Endothelial cell of umbilical vein (primary cell): ENCODE data around the gene KIF19.

Experiments
- CTCF ChIP-seq, 2 donors: IDR thresholded peaks; 1 replicate in 1 of 2; 2 replicates in 1 of 2; pipeline ENCODE4 v1.5.1; 2011; ENCODE audit warnings: low read length in 2 of 2, mild to moderate bottlenecking in 2 of 2, moderate library complexity in 2 of 2, control low read depth in 1 of 2, inconsistent platforms in 1 of 2, low read depth in 1 of 2; ENCODE audit not compliant: insufficient read depth in 1 of 2; ENCODE audit errors: extremely low read depth in 1 of 2
- EZH2 ChIP-seq: IDR thresholded peaks from 2 replicates; pipeline ENCODE4 v1.6.1; 2012; ENCODE audit warnings: borderline replicate concordance, low read depth, mild to moderate bottlenecking, moderate library complexity, low read length, inconsistent platforms; ENCODE audit not compliant: severe bottlenecking
- FOS ChIP-seq: IDR thresholded peaks from 2 replicates; pipeline ENCODE4 v1.6.1; 2011; ENCODE audit warnings: mild to moderate bottlenecking, low read length, moderate library complexity, borderline replicate concordance; ENCODE audit not compliant: insufficient read depth
- GATA2 ChIP-seq: IDR thresholded peaks from 2 replicates; pipeline ENCODE4 v1.7.0; 2011; ENCODE audit warnings: low read depth, mild to moderate bottlenecking, moderate library complexity, mixed read lengths, low read length; ENCODE audit not compliant: insufficient read length, insufficient read depth
- JUN ChIP-seq: IDR thresholded peaks from 2 replicates; pipeline ENCODE4 v1.6.1; 2011; ENCODE audit warnings: borderline replicate concordance, low read depth; ENCODE audit not compliant: insufficient read length, insufficient read depth
- MAX ChIP-seq: IDR thresholded peaks from 2 replicates; pipeline ENCODE4 v1.6.1; 2011; ENCODE audit not compliant: insufficient read depth, insufficient read length
- MYC ChIP-seq: IDR thresholded peaks from one replicate; pipeline ENCODE4 v1.6.1; 2011; ENCODE audit warnings: mild to moderate bottlenecking, low read depth, low read length
- POLR2A ChIP-seq: IDR thresholded peaks from 2 replicates; pipeline ENCODE4 v1.6.1; 2012; ENCODE audit warnings: low read depth, mild to moderate bottlenecking, control low read depth, low read length
- POLR2AphosphoS5 ChIP-seq: IDR thresholded peaks from 2 replicates; pipeline ENCODE4 v1.6.1; 2012; ENCODE audit warnings: low read depth, mild to moderate bottlenecking, control low read depth, low read length, moderate library complexity; ENCODE audit not compliant: insufficient read depth

- TF ChIP-seq POLR2A, result no peak
- no peak for TF ChIP-seq GATA2
- TF ChIP-seq EZH2, result no peak
- TF ChIP-seq CTCF (IDR thresholded peaks at IDR 0.05; ENCODE audit: extremely low read depth in 1 of 2, insufficient read depth in 1 of 2, low read depth in 1 of 2, low read length in 2 of 2), result no peak
- no peak for TF ChIP-seq MAX
- no peak for TF ChIP-seq POLR2AphosphoS5
- no peak for TF ChIP-seq JUN
- no peak for TF ChIP-seq MYC
- TF ChIP-seq FOS, result no peak
Observed at GRCh38 chr17:74362810-74363498, 36.9 kb downstream of the KIF19 start.
